HG03196 (cell line): ENCODE data around the gene THADA.
"Not testable (repeated sequence)": the region's sequence is repeated elsewhere in the genome, so short reads cannot be mapped to it uniquely, and the experiment has no call there.

Experiments
- ATAC-seq: cut with Tn5 transposase; IDR thresholded peaks from one replicate; pipeline ENCODE4 v1.9.1; 2021; ENCODE audit not compliant: unreplicated experiment

The THADA gene

DNA sequence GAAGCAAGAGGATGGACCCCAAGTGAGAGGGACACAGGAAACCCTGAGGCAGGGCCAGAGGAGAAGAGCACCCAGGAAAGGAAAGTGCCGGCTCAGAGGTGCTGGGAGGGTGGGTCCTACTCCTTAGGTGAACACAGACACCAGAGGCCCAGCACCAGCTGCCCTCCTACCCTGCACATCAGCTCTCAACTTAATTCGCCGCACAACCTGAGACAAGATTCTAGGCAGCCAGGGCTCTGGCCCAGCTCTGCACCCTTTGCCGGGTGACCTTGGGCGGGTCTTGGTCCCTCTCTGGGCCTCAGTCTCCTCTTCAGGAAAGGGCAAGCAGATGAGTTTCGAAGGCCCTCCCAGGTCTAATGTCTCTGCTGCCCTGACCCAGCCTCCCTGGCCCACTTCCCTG is 397.6 kb downstream of the THADA start:
- ATAC-seq, result no peak

DNA sequence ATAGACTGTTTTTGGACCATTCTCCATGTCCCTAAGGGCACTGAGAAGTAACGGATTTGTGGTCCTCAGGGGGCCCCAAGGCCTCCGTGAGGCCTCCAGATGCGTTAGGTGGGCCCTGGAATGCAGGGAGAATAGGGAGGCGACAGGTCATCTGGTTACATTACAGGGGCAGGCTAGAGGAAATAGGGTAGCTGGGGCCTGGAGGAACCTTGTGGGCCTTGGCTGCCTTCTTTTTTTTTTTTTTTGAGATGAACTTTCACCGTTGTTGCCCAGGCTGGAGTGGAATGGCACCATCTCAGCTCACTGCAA is 398.3 kb downstream of the THADA start:
- ATAC-seq, result no peak

- no peak for ATAC-seq
Observed at GRCh38 chr2:43196768-43197587, 398.9 kb downstream of the THADA start.

DNA sequence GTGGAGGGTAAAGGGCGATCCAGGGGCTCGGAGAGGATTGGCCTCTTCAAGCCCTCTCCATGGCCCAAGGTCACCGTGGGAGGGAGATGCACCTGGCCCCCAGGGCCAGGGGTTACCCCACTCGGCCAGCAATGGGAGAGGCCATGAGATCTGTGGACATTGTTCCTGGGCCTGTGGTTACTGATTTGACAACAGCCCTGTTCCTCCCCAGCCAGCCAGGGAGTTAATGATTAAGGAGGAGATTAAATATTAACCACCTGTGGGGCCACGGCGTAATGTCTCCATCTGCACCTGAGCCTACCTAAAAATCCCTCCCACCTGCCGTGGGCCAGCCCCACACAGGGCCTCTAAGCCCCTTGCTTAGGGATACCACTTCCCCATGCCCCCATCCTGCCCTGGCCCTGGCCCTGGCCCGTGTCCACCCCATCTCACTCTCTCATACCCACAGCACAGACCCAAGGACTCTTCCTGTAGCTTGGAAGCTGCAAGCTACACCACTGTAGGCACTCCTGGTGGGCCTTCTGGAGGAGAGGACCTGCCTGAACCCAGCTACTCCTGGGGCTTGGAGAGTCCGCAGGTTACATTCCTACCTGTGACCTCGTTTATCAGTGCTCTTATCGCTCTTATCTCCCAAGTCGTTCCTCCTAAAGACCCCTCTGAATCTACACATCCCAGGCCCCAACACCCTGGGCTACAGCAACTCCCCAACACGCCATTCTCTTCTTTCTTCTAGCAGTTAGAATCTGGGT is 401.5 kb downstream of the THADA start:
- peak; percentile 62 for ATAC-seq

DNA sequence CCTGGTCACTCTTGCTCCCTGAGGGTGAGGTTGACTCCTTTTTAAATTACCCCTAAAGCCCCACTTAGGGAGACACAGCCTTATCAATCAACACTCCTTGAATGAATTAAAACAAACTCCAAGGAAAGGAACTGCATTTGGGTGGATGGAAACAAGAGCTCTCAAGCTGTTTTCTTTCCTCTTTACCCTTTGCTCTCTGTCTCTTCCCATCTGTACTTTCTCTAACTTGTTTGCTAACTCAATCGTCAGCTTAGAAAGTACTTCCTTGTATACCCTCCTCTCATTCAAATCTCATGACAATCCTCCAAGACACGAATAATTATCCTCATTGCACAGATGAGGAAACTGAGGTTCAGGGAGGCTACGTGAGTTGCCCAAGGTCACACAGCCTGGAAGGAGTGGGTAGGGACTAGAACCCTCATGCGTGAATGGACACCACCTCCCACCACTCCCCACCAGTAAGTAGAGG is 402.2 kb downstream of the THADA start:
- no peak for ATAC-seq

GRCh38 chr2:43192744-43193651 is 402.8 kb downstream of the THADA start:
- ATAC-seq, result no peak

- no peak for ATAC-seq
Observed at GRCh38 chr2:43191947-43192516, 403.8 kb downstream of the THADA start.

- ATAC-seq, result no peak
Observed at GRCh38 chr2:43190311-43191052, 405.4 kb downstream of the THADA start.

- not testable (repeated sequence) for ATAC-seq
Observed at GRCh38 chr2:43189861-43190260, 406.0 kb downstream of the THADA start.

DNA sequence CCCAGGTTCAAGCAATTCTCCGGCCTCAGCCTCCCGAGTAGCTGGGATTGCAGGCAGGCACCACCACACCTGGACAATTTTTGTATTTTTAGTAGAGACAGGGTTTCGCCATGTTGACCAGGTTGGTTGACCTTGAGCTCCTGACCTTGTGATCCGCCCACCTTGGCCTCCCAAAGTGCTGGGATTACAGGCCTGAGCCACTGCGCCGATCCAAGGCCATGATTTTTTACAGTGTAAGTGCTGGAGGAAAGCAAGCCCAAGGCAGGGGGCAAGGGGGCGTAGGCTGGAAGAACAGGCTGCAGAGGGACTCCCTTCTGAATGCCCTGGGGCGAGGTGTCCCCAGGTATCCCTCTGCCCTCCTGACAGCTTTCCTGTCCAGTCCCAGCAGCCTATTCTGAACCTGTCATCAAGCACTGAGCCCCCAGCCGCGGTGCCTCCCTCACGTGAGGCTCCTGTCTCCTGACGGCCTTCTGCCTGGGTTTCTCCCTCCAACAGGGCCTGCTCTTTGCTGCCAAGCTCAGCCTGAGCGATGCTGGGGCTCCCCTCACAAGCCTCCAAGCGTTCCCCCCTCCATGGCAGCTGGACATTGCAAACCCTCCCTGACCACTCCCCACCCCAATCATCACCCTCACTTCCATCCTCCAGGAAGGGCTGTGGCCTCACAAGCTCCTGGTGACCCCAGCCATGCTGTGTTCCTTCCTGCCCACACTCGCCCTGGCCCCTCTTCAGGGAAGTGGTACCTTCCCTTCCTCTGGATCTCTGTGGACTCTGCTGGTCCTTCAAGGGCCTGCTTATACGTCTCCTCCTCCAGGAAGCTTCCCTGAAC is 407.1 kb downstream of the THADA start:
- no peak for ATAC-seq

- ATAC-seq, result no peak
Observed at GRCh38 chr2:43186679-43187374, 409.0 kb downstream of the THADA start.

- ATAC-seq, result no peak
Observed at GRCh38 chr2:43186321-43186678, 409.5 kb downstream of the THADA start.

- no peak for ATAC-seq
Observed at GRCh38 chr2:43185146-43185545, 410.7 kb downstream of the THADA start.

DNA sequence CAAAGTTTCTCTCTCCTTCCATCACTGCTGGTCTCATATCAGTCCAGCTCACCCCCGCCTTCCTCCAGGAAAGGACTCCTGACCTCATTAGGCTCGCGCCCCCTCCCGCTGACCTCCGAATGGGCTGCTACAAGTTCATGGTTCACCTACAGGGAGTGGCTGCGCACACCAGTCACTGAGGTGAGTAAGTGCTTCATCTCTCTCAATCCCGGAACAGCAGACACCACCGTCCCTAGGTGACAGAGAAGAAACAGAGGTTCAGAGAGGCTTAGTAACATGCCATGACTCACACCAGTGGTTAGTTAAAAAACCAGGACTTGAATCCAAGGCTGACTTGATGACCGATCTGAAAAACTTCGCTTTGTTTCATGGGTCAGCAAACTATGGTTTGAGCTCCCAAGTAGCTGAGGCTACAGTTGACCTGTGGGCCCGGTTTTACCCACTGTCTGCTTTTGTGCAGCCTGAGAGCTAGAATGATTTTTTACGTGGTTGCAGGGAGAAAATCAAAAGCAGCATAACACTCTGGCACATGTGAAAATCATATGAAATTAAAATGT is 411.4 kb downstream of the THADA start:
- no peak for ATAC-seq

DNA sequence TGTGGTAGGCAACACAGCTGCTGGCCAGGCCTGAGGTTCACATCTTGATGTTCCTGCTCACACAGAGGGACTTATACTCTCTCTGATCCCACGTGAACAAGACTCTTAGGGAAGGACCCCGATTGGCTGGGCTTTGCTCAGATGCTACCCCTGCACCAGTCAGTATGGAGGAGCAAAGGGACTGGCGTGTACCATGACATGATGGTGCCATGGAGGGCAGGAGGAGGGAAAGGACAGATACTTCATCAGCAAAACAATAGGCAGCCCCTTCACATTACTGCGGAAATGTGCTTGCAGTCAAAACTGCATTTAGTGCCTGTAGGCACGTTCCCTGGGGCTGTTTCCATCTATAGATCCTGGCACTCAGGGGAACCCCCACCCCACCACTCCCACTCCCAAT is 412.1 kb downstream of the THADA start:
- no peak for ATAC-seq

DNA sequence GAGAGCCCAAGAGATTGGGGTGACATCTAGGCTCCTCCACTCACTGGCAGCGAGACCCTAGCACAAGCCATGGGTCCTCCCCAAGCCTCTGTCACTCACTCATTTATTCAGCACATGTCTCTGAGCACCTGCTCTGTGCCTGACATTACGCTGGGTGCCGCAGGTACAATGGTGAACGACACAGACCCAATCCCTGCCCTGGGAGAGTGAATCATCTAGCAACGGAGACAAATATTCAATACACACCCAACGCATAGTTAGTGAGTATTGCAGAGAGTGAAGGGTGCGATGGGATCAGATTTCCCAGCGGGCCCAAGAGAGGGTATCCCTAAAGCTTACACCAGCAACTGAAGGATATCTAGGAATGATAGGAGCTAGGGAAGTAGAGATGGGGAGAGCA is 414.9 kb downstream of the THADA start:
- no peak for ATAC-seq
